HepG2 (cell line): ENCODE data around the gene MPP1. TPM values are rescaled to one million over a fixed set of nuclear protein-coding genes. Genes with fewer than 3 reads are reported as not detected.
A peak's percentile ranks its signal among the peaks of the same experiment; 100 is the strongest.

Source experiments
- GMEB2 ChIP-seq: IDR thresholded peaks from 2 replicates; pipeline ENCODE4 v1.6.1; 2016; ENCODE audit warnings: missing biosample characterization, missing genetic modification reagents, low read depth
- HMG20B ChIP-seq: conservative IDR thresholded peaks from 2 replicates; pipeline ENCODE4 v1.6.1; 2016; ENCODE audit warnings: missing genetic modification reagents, missing compliant biosample characterization
- KDM5B ChIP-seq: sonication (generic); formaldehyde crosslinking; IDR thresholded peaks from 2 replicates; pipeline ENCODE4 v1.4.0; 2020; ENCODE audit warnings: missing genetic modification reagents, mild to moderate bottlenecking, borderline replicate concordance
- MAF1 ChIP-seq: sonication (generic); formaldehyde crosslinking; IDR thresholded peaks from 2 replicates; pipeline ENCODE4 v1.5.0; 2020; ENCODE audit warnings: missing genetic modification reagents, borderline replicate concordance
- MAX ChIP-seq: IDR thresholded peaks from 2 replicates; pipeline ENCODE4 v1.6.1; 2012; ENCODE audit warnings: inconsistent platforms
- MEF2D ChIP-seq: sonication (generic); formaldehyde crosslinking; IDR thresholded peaks from 2 replicates; pipeline ENCODE4 v1.5.1; 2020; ENCODE audit warnings: mild to moderate bottlenecking, missing genetic modification reagents
- MTF1 ChIP-seq: sonication (generic); formaldehyde crosslinking; IDR thresholded peaks from 2 replicates; pipeline ENCODE4 v1.5.0; 2020; ENCODE audit warnings: missing genetic modification reagents
- MYC ChIP-seq: sonication (generic); formaldehyde crosslinking; IDR thresholded peaks from 2 replicates; pipeline ENCODE4 v1.9.0; 2021; ENCODE audit warnings: missing genetic modification reagents, borderline replicate concordance
- NKX3-1 ChIP-seq: sonication (generic); formaldehyde crosslinking; IDR thresholded peaks from 2 replicates; pipeline ENCODE4 v1.5.0; 2020; ENCODE audit warnings: missing genetic modification reagents
- NR2C2 ChIP-seq: sonication (generic); formaldehyde crosslinking; IDR thresholded peaks from 2 replicates; pipeline ENCODE4 v1.4.0; 2020; ENCODE audit warnings: missing genetic modification reagents, mild to moderate bottlenecking, moderate library complexity, borderline replicate concordance
- RFXAP ChIP-seq: sonication (generic); formaldehyde crosslinking; IDR thresholded peaks from 2 replicates; pipeline ENCODE4 v1.4.0; 2020; ENCODE audit warnings: missing genetic modification reagents, borderline replicate concordance
- SATB2 ChIP-seq: sonication (generic); formaldehyde crosslinking; IDR thresholded peaks from 2 replicates; pipeline ENCODE4 v1.5.0; 2020; ENCODE audit warnings: missing genetic modification reagents
- THAP9 ChIP-seq: sonication (generic); formaldehyde crosslinking; IDR thresholded peaks from 2 replicates; pipeline ENCODE4; 2020; ENCODE audit warnings: missing genetic modification reagents, mild to moderate bottlenecking, borderline replicate concordance
- YEATS4 ChIP-seq: sonication (generic); formaldehyde crosslinking; IDR thresholded peaks from 2 replicates; pipeline ENCODE4 v1.4.0; 2020; ENCODE audit warnings: missing genetic modification reagents, borderline replicate concordance
- ZFP62 ChIP-seq: sonication (generic); formaldehyde crosslinking; IDR thresholded peaks from 2 replicates; pipeline ENCODE4 v1.4.0; 2020; ENCODE audit warnings: missing genetic modification reagents
- ZNF10 ChIP-seq: sonication (generic); formaldehyde crosslinking; IDR thresholded peaks from 2 replicates; pipeline ENCODE4 v1.4.0; 2020; ENCODE audit warnings: mild to moderate bottlenecking, low read depth, missing genetic modification reagents, borderline replicate concordance
- ZNF276 ChIP-seq: sonication (generic); formaldehyde crosslinking; IDR thresholded peaks from 2 replicates; pipeline ENCODE4 v1.4.0; 2020; ENCODE audit warnings: mild to moderate bottlenecking, low read depth, missing genetic modification reagents
- ZNF296 ChIP-seq: sonication (generic); formaldehyde crosslinking; conservative IDR thresholded peaks from 2 replicates; pipeline ENCODE4 v1.5.0; 2020; ENCODE audit warnings: mild to moderate bottlenecking, missing genetic modification reagents
- ZNF639 ChIP-seq: conservative IDR thresholded peaks from 2 replicates; pipeline ENCODE4 v1.6.1; 2018; ENCODE audit warnings: missing genetic modification reagents
- polyA plus RNA-seq, 8 experiments: library from polyadenylated mRNA; depleted of rRNA in 3 of 8; stranded (reverse) in 7 of 8; unstranded in 1 of 8; fragments of >200 nt; fragmentation: Illumina TruSeq in 4 of 8; extraction: Trizol in 4 of 8; gene quantifications; 2 replicates each; pipeline versions ENCODE4 v1.2.1 to v1.2.3, GENCODE V29; 2011 to 2016; ENCODE audit warnings: low read depth in 4 of 8, missing spikeins in 1 of 8, mixed read lengths in 1 of 8; ENCODE audit not compliant: insufficient read depth in 1 of 8
- total RNA-seq, 5 experiments: library from RNA; depleted of rRNA; stranded (reverse); fragments of >200 nt; fragmentation: Illumina TruSeq; extraction: Trizol; gene quantifications; 2 replicates each; pipeline ENCODE4 v1.2.3, GENCODE V29; 2016; ENCODE audit warnings: low read depth in 1 of 5

Gene MPP1
- total and polyA plus RNA-seq, 2 of the 13 experiments (the other 11 are each of a cell fraction or from before 2014, with no cell fraction given): 7.8 to 8.1 TPM

- TF ChIP-seq YEATS4 (CRISPR knock-in tag) (no peak), ZNF276 (CRISPR knock-in tag) (peak; percentile 46; the same call in 1 of the 2 replicates), KDM5B (no peak; the same call in 1 of the 2 replicates), ZNF639 (0 out of 2 replicates have a peak, but pooled peaks have one; percentile 52), NKX3-1 (CRISPR knock-in tag) (0 out of 2 replicates have a peak, but pooled peaks have one; percentile 46), MAX (peak; percentile 90), SATB2 (0 out of 2 replicates have a peak, but pooled peaks have one; percentile 79), ZNF10 (CRISPR knock-in tag) (no peak), ZNF296 (no peak), HMG20B (CRISPR knock-in tag) (no peak), THAP9 (0 out of 2 replicates have a peak, but pooled peaks have one; percentile 20), NR2C2 (CRISPR knock-in tag) (peak; percentile 56; the same call in 1 of the 2 replicates), ZFP62 (no peak), GMEB2 (CRISPR knock-in tag) (peak; percentile 40; the same call in 1 of the 2 replicates), MTF1 (CRISPR knock-in tag) (no peak), MEF2D (0 out of 2 replicates have a peak, but pooled peaks have one; percentile 17), MYC (CRISPR knock-in tag) (peak; percentile 92), MAF1 (CRISPR knock-in tag) (0 out of 2 replicates have a peak, but pooled peaks have one; percentile 27), RFXAP (CRISPR knock-in tag) (peak; percentile 52; the same call in 1 of the 2 replicates)
Observed at GRCh38 chrX:154762537-154763296, 42.6 kb downstream of the MPP1 start, which contains the start of gene DKC1 (continued).
